ENCODE measurements around the gene ADCYAP1. TPM values are rescaled to one million over a fixed set of nuclear protein-coding genes. Genes with fewer than 3 reads are reported as not detected.

The ADCYAP1 gene
- polyA plus RNA-seq, 1 experiment: not detected

DNA sequence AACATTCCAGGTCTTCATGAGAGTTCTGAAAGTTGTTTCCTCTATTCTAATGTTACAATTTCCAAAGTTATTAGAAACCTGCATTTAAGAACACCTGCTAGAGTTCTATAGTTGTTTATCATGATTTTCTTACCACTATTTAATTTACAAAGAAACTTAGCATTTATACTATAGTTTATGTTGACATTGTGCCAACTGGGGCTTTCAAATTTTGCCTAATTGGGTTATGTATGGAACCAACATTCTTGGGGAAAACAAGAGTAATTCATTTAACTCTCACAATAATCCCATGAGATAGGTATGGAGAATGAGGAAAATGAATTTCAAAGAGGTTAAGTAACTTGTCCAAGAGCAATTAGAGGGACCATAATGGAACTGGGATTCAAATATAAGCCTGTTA is 28.8 kb upstream of the ADCYAP1 start:
- CTCF ChIA-PET: interaction anchor here (1.9 kb wide), 1 partner anchor 11 kb away, joined by 5 read pairs; no protein-coding TSS in a partner anchor

DNA sequence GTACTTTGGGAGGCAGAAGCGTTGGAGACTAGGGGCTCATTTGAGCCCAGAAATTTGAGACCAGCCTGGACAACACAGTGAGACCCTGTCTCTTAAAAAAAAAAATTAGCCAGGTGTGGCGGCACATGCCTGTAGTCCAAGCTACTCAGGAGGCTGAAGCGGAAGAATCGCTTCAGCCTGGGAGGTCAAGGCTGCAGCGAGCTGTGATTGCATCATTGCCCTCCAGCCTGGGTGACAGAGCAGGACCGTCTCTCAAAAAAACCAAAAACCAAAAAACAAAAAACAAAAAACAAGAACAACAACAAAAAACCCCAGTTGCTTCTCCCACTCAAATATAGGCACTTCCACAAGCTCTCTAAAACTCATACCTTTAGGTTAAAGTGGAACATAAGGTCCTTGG is 27.4 kb upstream of the ADCYAP1 start:
- no peak overlapping the region for H3K4me3 ChIP-seq (ENCODE audit: low read depth, low read length)
- no peaks in the 10 kb centered on the region for H3K27me3 ChIP-seq (ENCODE audit: control insufficient read depth, insufficient read depth, low read length)
- H3K9me3 ChIP-seq (ENCODE audit: control insufficient read depth, insufficient read depth, low read length): no peaks in the 10 kb centered on the region
- no peak overlapping the region for H3K27ac ChIP-seq (ENCODE audit: low read depth, low read length)
- ChIA-PET POLR2A (no interaction called here), CTCF (interaction anchor here (0.9 to 1.9 kb wide), 3 partner anchors 12 to 84 kb away, joined by 3 to 5 read pairs (median 4); no protein-coding TSS in a partner anchor)
- TF ChIP-seq, protein P1, sequence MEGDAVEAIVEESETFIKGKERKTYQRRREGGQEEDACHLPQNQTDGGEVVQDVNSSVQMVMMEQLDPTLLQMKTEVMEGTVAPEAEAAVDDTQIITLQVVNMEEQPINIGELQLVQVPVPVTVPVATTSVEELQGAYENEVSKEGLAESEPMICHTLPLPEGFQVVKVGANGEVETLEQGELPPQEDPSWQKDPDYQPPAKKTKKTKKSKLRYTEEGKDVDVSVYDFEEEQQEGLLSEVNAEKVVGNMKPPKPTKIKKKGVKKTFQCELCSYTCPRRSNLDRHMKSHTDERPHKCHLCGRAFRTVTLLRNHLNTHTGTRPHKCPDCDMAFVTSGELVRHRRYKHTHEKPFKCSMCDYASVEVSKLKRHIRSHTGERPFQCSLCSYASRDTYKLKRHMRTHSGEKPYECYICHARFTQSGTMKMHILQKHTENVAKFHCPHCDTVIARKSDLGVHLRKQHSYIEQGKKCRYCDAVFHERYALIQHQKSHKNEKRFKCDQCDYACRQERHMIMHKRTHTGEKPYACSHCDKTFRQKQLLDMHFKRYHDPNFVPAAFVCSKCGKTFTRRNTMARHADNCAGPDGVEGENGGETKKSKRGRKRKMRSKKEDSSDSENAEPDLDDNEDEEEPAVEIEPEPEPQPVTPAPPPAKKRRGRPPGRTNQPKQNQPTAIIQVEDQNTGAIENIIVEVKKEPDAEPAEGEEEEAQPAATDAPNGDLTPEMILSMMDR (IDR thresholded peaks at IDR 0.05; ENCODE audit: low read depth, low read length): no peak
- DNase-seq (ENCODE audit: low read depth, low spot score): no peak

More for the DNA sequence above, 28.8 kb upstream of the ADCYAP1 start:
- TF ChIP-seq, protein P1 (IDR thresholded peaks at IDR 0.05; ENCODE audit: low read depth, low read length): no peak
- H3K27me3 ChIP-seq (ENCODE audit: control insufficient read depth, insufficient read depth, low read length): no peaks in the 10 kb centered on the region
- DNase-seq (ENCODE audit: low read depth, low spot score): no peak
- H3K27ac ChIP-seq (ENCODE audit: low read depth, low read length): no peak overlapping the region
- no peak overlapping the region for H3K4me3 ChIP-seq (ENCODE audit: low read depth, low read length)
- POLR2A ChIA-PET: no interaction called here
- H3K9me3 ChIP-seq (ENCODE audit: control insufficient read depth, insufficient read depth, low read length): no peaks in the 10 kb centered on the region

DNA sequence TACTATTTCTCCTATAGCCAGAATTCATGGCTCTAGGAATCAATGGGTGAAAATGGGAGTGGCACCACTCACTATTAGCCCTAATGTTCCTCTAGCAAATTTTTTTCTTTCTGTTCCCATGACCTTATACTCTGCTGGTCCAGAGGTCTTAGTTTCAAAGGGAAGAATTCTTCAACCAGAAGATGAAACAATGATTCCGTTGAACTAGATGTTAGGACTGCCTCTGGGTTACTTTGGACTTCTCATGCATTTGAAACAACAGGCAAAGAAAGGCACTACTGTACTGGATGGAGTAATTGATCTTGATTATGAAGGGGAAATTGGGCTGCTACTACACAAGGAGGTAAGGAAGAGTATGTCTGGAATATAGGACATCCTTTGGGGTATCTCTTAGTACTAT is 18.6 kb upstream of the ADCYAP1 start:
- Histone ChIP-seq H3K9me3 (ENCODE audit: control insufficient read depth, insufficient read depth, low read length) (no peaks in the 10 kb centered on the region), H3K4me3 (ENCODE audit: low read depth, low read length) (no peak overlapping the region), H3K27ac (ENCODE audit: low read depth, low read length) (no peak overlapping the region), H3K27me3 (ENCODE audit: control insufficient read depth, insufficient read depth, low read length) (no peaks in the 10 kb centered on the region)
- POLR2A ChIA-PET: no interaction called here
- TF ChIP-seq, protein P1 (IDR thresholded peaks at IDR 0.05; ENCODE audit: low read depth, low read length): no peak
- no peak for DNase-seq (ENCODE audit: low read depth, low spot score)
- CTCF ChIA-PET: no interaction called here

GRCh38 chr18:887716-888115 is 17.0 kb upstream of the ADCYAP1 start:
- CTCF ChIA-PET: no interaction called here
- Histone ChIP-seq H3K27me3 (ENCODE audit: control insufficient read depth, insufficient read depth, low read length) (no peaks in the 10 kb centered on the region), H3K9me3 (ENCODE audit: control insufficient read depth, insufficient read depth, low read length) (no peaks in the 10 kb centered on the region), H3K4me3 (ENCODE audit: low read depth, low read length) (no peak overlapping the region), H3K27ac (ENCODE audit: low read depth, low read length) (no peak overlapping the region)
- TF ChIP-seq, protein P1 (IDR thresholded peaks at IDR 0.05; ENCODE audit: low read depth, low read length): no peak
- DNase-seq (ENCODE audit: low read depth, low spot score): no peak
- POLR2A ChIA-PET: no interaction called here

DNA sequence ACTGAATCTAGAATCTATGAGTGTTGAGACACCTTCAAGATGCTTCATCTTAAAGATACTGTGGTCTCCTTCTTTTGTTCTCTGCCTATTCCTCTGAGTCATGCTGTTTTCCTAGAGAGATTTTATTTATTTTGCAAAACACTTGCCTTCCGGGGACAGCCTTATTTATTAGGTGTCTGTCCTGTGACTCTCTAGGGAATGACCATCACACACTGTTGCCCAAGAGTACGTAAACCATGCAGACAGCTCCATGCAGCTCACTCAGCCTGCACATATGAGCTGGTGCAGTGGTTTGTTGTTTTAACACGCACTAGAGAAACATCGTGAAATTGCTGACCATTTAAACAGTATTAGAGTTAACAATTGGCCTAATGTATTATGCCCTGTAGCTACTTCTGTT is 12.4 kb upstream of the ADCYAP1 start:
- Histone ChIP-seq H3K9me3 (ENCODE audit: control insufficient read depth, insufficient read depth, low read length) (no peaks in the 10 kb centered on the region), H3K27ac (ENCODE audit: low read depth, low read length) (no peak overlapping the region), H3K27me3 (ENCODE audit: control insufficient read depth, insufficient read depth, low read length) (no peaks in the 10 kb centered on the region), H3K4me3 (ENCODE audit: low read depth, low read length) (no peak overlapping the region)
- TF ChIP-seq, protein P1 (IDR thresholded peaks at IDR 0.05; ENCODE audit: low read depth, low read length): no peak
- CTCF ChIA-PET: no interaction called here
- POLR2A ChIA-PET: no interaction called here
- DNase-seq (ENCODE audit: low read depth, low spot score): no peak
